Left colon (tissue), 2 donors: ENCODE measurements around the gene IFIT1. TPM values are rescaled to one million over a fixed set of nuclear protein-coding genes. Genes with fewer than 3 reads are reported as not detected.
"Not testable (repeated sequence)": the region's sequence is repeated elsewhere in the genome, so short reads cannot be mapped to it uniquely, and the experiment has no call there.

Experiments used
- ATAC-seq: fragments of 200-7000 bp; cut with Tn5 transposase; one replicate; pipeline ENCODE4 v1.9.1; 2020; ENCODE audit warnings: mild to moderate bottlenecking, moderate library complexity
- DNase-seq, 2 donors: peaks; one replicate each; pipeline ENCODE4 v3.0.0-alpha.2; 2020
- intact Hi-C, 2 donors: fragments of 100-400 bp; cut with DNase I in 1 of 2; cut with micrococcal nuclease in 1 of 2; formaldehyde crosslinking; loops; one replicate each; pipeline versions ENCODE4 v1.11.2 to v1.14.0; 2022; cut with DNase I, micrococcal nuclease
- total RNA-seq, 2 donors: library from RNA; stranded (reverse); fragmentation: NEBNext Ultra II Directional; extraction: Animal tissue kit (Norgen Biotek cat#: 25700); gene quantifications; one replicate each; pipeline ENCODE4 v1.2.1, GENCODE V29; 2021
- donor health status: DM: no; HTN: no; CAD: no.
- donor health status: DM: yes; HTN: yes; CAD: no.

Gene IFIT1
- total RNA-seq, 2 donors from 2014 or later: 6.1 to 6.8 TPM

DNA sequence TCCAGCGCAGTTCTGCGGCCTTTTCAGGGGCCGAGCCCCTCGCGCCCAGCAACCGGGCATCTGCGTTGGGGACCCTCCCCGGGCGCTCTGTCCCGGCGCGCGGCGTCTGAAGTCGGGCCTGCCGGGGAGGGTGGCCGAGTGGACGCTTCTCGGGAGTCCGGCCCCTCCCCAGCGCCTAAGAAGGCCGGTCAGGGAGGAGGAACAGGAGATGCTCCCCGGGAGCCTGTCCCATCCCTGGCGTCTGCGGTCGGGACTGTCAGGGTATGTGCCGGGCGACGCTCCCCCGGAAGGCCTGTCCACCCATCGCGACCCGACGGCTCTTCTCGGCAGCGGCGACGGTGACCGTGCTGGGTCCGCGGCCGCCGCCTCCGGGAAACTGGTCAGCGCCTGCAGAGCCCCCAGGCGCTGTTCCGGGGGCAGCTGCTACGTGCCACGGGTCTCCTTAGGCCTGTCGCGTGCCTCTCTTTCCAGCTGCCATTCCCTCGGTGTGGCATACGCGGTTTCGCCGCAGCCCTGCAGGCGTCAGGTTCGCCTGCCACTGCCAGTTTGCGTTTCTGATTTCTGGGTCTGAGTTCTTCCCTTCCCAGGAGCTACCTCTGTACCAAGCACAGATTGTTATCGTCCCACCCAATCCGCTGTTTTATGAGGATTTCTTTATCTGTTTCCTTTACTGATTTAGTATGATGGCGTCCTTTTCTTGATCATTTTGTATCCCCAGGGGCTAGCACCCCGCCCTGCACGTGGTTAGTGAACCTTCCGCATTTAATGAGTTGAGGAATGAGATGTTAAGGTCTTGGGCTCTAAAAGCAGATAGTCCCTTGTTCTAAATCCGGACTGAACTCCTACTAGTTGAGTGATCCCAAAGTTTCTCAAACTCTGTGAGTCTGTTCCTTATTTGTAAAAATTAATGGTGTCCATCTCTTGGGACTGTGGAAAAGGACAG, 22.7 kb downstream of the IFIT1 start:
- peak; percentile 72 for ATAC-seq
- intact Hi-C loops: no loop called here
- DNase-seq: peak; percentile 38 to 53

DNA sequence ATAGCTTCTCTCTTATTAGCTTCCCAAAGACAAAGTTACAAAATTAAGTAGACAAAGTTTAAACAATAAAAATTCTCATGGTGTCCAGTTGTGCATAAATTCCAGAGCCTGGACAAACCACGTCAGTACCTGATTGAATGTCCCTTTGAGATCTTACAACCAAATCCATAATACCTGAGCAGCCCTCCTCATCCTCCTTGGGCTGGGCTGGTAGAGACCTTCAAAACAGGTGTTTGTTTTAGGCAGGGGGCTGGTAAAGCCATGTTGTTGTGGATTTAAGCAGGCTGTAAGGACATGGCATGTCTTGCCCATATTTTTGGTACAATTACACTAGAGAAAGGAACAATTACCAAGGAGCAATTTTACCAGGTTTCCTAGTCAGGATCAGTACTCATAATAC, 24.0 kb downstream of the IFIT1 start:
- no peak for ATAC-seq
- no peak for DNase-seq
- intact Hi-C loops: no loop called here

DNA sequence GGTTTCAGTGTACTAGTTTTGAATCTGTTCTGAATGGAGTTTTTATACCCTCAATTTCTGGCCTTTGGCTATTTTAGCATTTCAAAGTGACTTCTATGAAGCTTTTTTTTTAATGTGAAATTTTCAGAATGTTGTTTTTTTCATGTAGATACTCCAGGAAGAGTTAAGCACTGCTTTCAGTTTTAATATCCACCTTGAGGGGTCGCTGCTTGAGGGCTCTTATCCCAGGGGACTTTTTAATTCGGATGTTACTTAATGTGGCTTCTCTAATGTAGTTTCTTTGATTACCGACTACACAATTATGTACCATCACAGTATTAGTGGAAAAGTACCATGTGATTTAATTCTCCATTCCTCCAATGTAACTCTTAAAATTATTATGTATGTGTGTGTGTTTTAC, 27.1 kb downstream of the IFIT1 start:
- ATAC-seq (no peak), DNase-seq (no peak)
- intact Hi-C loops: no loop called here

DNA sequence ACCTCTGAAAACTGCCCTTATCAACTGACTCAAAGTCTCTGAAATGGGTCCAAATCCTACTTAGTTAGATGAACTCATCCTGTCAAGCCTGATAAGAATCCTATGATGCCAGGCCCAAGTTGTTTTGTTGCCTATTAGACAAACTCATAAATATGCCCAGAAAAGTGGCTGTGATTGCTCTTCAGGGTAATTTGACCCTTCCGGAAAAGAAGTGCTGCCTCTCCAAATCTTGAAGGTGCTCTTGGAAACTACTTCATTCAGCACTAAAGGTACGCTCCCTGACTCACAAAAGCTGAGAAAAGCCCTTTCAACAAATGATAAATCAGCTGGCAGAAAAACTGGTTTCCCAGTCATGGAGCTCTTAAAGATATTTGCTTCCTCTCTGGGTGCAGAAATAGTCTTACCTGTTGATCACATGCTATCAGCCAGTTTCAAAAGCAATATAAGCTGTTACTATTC, 28.6 kb downstream of the IFIT1 start:
- ATAC-seq (no peak), DNase-seq (no peak)
- intact Hi-C loops: loop anchor here in 1 of 2 donors (10.0 kb wide), 1 partner anchor 284 kb away; the partner anchor contains the start of gene KIF20B

DNA sequence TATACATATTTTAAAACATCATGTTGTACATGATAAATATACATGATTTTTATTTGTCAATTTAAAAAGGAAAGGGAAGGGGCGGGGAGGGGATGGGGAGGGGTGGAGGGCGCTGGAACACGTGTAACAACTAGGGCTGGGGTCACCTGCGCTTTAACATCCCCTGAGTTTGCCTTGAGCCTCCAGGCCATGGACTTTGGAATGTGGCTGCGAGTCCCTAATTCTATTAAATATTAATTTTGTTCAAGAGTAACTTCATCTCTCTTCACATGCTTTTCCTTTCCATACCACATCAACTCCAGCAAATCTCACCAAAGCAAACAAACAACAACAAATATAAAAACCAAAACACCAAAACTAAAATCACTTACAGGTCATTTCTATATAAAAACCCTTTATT, 32.6 kb downstream of the IFIT1 start:
- intact Hi-C loops: loop anchor here (5.0 to 10.0 kb wide), 2 partner anchors 137 to 280 kb away; partner anchors contain the start of gene KIF20B (in 1 of the 2)
- ATAC-seq (no peak), DNase-seq (no peak)

DNA sequence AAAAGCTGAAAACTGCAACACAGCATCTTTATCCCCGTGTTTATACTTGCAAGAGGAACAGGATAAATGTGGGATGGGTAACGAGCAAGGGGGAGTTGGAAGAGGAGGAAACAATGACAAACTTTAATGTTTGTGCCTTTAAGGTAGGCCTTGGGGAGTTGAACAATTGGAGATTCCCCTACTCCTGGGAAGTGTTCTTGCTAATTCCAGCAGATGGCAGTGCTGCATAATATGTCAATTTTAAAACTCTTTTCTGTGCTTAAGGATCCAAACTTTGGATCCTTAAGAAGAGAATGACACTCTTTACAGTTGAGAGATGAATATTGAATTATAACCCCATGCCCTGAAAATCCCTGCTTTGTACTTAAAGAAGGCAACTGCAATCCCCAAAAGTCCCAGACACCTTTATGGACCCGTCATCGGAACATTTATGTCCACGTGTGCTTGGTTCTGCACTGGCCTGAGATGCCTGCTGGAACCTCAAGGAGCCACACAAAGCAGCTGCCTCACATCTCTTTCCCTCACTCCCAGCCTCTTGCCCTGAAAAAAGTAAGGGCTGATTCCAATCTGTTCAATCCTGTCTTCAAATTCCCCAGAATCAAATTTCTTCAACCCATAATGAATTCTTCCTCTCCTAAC, 33.9 kb downstream of the IFIT1 start:
- ATAC-seq (peak; percentile 76), DNase-seq (no peak)
- intact Hi-C loops: loop anchor here (5.0 to 10.0 kb wide), 2 partner anchors 136 to 278 kb away; partner anchors contain the start of gene KIF20B (in 1 of the 2)

DNA sequence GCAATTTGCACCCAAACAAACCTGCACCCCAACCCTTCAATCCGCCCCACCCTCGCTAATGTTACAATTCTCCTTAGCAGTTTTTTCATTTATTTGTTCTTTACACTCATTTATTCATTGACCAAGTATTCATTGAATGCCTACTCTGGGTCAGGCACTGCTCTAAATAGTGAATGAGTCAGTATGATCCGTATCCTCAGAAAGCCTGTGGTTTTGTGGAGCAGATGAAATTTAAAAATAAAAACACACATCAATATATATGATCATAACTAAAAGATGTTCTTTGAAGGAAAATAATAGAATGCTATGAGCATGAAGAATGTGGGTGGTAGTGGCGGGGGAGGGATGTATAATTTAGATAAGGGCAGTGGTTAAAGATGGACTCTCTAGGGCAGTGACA, 35.2 kb downstream of the IFIT1 start:
- ATAC-seq (no peak), DNase-seq (no peak)
- intact Hi-C loops: loop anchor here (5.0 to 10.0 kb wide), 2 partner anchors 135 to 277 kb away; partner anchors contain the start of gene KIF20B (in 1 of the 2)

DNA sequence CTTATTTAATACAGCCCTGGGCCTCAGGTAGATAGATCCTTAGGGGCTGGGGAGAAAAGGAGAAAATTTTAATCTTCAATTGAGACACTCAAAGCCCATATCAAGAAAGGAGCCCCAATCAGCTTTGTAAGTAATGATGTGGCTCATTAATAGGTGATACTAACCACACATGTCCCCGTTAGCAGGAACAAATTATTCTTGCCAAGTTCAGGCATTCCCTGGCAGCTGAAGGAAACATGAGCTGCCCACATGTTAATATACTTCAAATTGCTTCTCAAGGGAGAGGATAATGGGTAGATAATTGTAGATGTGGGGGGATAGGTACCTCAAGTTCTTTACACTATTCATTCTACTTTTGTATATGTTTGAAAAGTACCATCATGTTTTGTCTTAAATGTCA, 36.5 kb downstream of the IFIT1 start:
- ATAC-seq: no peak
- intact Hi-C loops: loop anchor here (5.0 to 10.0 kb wide), 2 partner anchors 133 to 276 kb away; partner anchors contain the start of gene KIF20B (in 1 of the 2)

DNA sequence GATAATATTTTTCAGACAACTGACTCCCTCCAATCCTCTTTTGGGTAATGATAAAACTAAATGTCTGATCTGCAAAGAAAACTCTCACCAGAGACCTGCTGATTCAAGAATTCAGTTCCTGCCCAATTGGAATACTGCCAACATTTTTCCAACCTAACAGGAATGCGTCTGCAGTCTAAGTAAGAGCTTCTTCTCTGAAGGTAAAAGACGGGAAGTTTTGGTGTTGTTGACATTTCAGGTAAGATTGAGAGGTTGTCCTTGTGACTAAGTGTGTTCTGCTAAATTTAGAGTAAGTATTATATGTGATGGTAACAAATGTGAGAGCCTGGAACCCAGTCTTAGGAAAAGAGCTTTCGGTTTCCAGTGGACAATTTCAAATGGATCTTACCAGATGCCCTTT, 39.6 kb downstream of the IFIT1 start:
- ATAC-seq: no peak
- intact Hi-C loops: no loop called here
- DNase-seq: no peak

More for the DNA sequence above, 36.5 kb downstream of the IFIT1 start:
- no peak for DNase-seq

DNA sequence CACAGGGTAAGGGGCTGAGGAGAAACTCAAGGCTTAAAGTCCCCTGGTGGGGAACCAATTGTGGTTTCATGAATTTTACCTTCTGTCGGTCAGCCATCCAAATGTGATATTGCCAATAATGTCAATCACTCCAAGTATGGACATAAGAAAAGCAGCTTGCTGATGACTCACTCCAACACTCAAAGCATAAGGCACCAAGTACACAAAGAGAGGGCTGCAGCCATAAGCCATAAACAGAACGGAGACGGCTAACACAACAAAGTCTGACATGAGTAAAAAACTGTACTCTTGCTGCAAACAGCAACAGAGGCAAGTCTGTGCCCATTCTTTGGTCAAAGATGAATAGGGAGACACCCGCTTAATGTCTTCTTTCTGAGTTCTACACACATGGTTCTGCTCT, 46.1 kb downstream of the IFIT1 start:
- intact Hi-C loops: no loop called here
- peak; percentile 60 for ATAC-seq
- no peak for DNase-seq

DNA sequence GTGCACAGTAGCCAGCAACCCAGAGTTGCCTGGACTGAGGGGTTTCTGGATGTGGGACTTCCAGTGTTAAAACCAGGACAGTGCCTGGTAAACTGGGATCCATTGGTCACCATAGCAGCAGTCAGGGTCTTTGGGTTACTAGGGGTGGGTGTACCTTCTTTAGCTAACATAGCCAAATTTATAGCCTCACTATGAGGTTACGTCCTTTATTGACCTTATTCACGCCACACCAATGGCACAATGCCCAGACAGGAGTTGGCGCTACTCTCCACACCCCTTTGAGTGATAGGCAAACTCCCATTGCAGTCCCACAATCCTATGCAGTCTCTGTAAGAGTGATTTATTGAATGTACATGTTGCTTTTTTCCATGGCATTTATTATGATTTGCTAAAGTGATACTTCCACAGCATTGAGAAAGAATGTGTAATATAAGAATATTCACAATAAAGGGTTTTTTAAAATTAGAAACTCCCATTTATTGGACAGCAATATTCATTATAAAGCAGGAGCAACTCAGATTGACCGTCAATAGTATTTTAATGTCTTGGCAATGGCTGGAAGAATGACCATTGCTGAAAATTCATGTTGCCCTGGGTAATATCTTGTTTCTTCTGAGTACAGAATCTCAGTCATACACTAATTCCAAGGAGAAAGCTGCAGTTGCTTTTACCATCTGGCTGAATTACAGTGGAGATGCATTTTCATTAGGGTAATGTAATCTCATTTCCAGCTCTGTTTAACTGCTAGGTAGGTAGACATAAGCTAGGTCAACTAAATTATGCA, 48.0 kb downstream of the IFIT1 start:
- intact Hi-C loops: no loop called here
- peak; percentile 100 for ATAC-seq

DNA sequence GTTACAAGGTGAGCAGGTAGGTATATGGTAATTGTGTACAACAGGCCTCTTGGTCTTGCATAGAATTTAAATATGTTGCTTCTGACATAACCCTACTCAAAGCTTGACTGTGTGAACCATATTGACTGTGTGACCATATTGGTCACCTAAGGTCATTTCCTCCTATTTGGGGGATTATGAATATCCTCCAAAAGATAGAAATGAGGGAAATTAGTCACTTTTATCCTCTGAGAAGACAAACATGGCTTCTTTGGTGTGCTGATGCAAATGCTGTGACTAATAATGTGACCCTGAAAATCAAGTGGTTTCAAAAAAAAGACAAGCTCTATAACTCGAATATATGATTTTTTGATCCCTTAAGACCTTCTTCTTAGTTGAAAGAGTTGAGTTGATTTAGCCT, 49.9 kb downstream of the IFIT1 start:
- intact Hi-C loops: no loop called here
- no peak for ATAC-seq
- no peak for DNase-seq

More for the DNA sequence above, 48.0 kb downstream of the IFIT1 start:
- DNase-seq: peak; percentile 70 to 83

DNA sequence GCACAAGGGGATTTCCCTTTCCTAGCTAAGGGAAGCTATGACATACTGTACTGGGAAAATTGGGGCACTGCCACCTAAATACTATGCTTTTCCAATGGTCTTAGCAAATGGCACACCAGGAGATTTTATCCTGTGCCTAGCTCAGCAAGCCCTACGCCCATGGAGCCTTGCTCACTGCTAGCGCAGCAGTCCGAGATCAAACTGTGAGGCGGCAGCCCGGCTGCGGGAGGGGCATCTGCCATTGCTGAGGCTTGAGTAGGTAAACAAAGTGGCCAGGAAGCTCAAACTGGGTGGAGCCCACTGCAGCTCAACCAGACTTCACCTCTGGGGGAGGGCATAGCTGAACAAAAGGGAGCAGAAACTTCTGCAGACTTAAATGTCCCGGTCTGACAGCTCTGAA, 52.4 kb downstream of the IFIT1 start:
- ATAC-seq, intact Hi-C loops: not testable (repeated sequence)
- DNase-seq: peak in 1 of 2 donors; percentile 6

DNA sequence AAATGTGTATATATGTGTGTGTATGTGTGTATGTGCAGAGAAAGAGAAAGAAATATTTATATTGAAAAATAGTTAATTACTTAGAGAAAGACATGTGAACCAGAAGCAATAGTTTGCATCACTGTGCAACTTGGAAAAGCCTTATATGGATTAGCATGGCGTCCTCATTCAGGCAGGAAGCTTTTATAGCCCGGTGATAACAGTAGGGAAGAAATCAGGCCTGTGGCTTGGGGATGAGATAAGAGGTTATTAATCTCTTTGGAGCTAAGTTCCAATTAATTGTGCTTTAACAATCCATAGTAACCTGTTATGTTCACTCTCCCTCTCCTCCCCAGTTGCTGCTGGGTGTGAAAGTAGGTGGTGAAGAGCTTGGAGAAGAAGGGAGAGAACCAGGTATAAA, 58.5 kb downstream of the IFIT1 start:
- DNase-seq (no peak), ATAC-seq (no peak)
- intact Hi-C loops: no loop called here

DNA sequence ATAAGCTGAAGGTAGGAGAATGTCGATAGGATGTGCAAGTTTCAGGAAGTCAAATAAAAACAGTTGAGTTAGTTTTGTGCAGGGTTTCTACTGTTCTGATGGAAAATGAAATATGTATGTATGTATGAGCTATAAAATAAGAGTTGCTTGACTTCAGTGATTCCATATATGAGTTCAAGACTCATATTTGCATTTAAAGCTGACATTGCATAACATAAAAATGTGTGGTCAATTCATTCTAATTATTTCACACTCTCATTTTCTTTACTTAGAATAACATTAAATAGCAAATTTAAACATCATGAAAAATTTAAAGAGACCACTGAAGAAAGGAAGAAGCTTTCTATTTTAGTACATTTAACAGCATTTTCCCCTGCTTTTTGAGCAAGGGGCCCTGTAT, 59.8 kb downstream of the IFIT1 start:
- intact Hi-C loops: no loop called here
- ATAC-seq (no peak), DNase-seq (no peak)

DNA sequence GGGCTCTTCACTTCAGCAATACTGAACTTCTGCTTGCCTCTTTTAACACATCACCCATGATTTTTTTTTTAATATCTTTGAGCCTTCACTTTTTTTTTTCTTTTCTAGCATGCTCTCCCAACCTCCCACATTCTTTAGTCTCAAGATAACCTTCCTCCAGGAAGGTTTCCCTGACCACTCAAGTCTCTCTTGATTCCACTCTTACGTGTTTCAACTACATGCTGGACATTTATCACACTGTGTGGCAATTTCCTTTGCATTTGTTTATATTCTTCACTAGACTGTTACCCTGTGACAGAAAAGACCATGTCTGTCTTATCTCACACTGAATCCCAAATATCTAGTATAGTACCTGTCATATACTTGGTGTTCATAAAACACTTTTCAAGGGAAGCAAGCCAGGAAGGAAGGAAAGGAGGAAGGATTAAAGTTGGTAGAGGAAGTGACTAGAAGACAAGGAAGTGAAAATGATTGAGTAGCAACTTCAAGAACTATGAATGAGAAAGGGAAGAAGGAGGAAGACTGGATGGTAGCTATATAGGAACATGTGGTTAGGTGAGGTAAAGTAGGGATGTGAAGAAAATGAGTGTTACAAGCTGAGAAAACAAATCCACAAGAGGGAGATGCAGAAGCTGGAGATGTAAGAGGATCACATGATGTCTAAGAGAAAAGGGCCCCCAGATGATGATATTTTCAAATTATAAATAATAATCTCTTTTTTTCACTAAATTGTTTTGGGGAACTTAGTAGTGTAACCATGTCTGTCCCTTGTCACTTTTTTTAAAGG, 62.3 kb downstream of the IFIT1 start:
- no peak for DNase-seq
- intact Hi-C loops: no loop called here
- ATAC-seq: no peak
